HL-60 (cell line): ENCODE results near the gene SCUBE1.

Source experiments
- DNase-seq, 2 experiments: peaks; one replicate each; pipeline ENCODE4 v3.0.0-alpha.2; 2010 to 2020; ENCODE audit warnings: low read depth in 1 of 2, low spot score in 1 of 2
- H3K27ac ChIP-seq: fragments of 250-450 bp; sonication (Bioruptor Pico); replicated peaks from 2 replicates; pipeline ENCODE4 v1.5.1; 2020; ENCODE audit warnings: mild to moderate bottlenecking, moderate library complexity
- H3K27me3 ChIP-seq: fragments of 250-450 bp; sonication (Bioruptor Pico); 2 replicates; pipeline ENCODE4 v1.5.1; 2021; ENCODE audit warnings: mild to moderate bottlenecking, moderate library complexity; ENCODE audit not compliant: insufficient read depth, poor library complexity, severe bottlenecking
- H3K4me3 ChIP-seq: replicated peaks from 2 replicates; pipeline ENCODE4 v1.5.1; 2011; ENCODE audit warnings: mild to moderate bottlenecking, control low read depth, low read length; ENCODE audit not compliant: insufficient read depth
- CTCF ChIP-seq: IDR thresholded peaks from one replicate; pipeline ENCODE4 v1.5.1; 2011; ENCODE audit warnings: low read length, control low read depth, inconsistent platforms; ENCODE audit not compliant: insufficient read depth
- GABPA ChIP-seq: IDR thresholded peaks from 2 replicates; pipeline ENCODE4 v1.6.1; 2012; ENCODE audit warnings: low read depth
- POLR2AphosphoS5 ChIP-seq: IDR thresholded peaks from 2 replicates; pipeline ENCODE4 v1.6.1; 2012; ENCODE audit warnings: low read depth
- REST ChIP-seq: IDR thresholded peaks from 2 replicates; pipeline ENCODE4 v1.6.1; 2012; ENCODE audit warnings: low read depth; ENCODE audit not compliant: insufficient replicate concordance
- SPI1 ChIP-seq: IDR thresholded peaks from 2 replicates; pipeline ENCODE4 v1.6.1; 2012; ENCODE audit warnings: low read depth, mild to moderate bottlenecking, borderline replicate concordance

SCUBE1 gene

GRCh38 chr22:43330178-43331068 lies 12.7 kb downstream of the SCUBE1 start:
- no peak overlapping the region for H3K4me3 ChIP-seq
- H3K27me3 ChIP-seq: no peaks in the 10 kb centered on the region
- TF ChIP-seq CTCF: no peak
- TF ChIP-seq POLR2AphosphoS5: no peak
- no peak for TF ChIP-seq GABPA
- TF ChIP-seq REST: no peak
- no peak for TF ChIP-seq SPI1
- H3K27ac ChIP-seq: no peak overlapping the region
- no peak for DNase-seq

DNA sequence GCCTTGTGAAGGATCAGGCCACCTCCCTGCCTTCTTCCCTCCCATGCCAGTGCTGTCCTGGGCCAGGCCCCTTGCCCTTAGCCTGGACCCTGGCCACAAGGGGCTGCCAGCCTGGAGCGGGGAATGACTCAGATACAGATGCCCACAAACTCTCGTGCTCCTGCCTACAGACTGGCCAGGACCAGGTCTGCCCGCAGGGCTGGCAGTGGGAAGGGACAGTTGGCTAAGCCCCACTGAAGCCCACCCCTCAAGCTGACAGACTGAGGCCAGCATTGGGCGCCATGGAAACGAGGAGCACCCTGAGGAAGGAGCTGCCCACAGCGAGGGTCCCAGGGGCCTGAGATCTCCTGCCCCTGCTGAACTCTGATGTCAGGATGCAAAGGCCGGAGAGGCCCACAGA lies 14.1 kb downstream of the SCUBE1 start:
- Histone ChIP-seq H3K27ac (no peak overlapping the region), H3K27me3 (no peaks in the 10 kb centered on the region), H3K4me3 (no peak overlapping the region)
- TF ChIP-seq CTCF: no peak
- no peak for TF ChIP-seq SPI1
- DNase-seq: no peak

DNA sequence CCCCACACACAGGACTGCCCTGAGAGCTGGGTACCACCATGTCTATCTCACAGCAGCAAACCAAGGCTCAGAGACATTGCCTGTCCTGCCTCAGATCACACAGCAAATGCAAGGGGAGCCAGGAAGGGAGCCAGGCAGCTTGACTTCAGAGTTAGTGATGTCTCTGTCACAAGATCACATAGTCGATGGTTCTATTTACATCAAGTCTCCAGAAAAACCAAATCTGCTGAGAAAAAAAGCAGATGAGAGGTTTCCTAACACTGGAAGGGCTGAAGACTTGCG lies 16.1 kb downstream of the SCUBE1 start:
- H3K27me3 ChIP-seq: no peaks in the 10 kb centered on the region
- no peak overlapping the region for H3K27ac ChIP-seq
- H3K4me3 ChIP-seq: no peak overlapping the region
- DNase-seq: no peak
- TF ChIP-seq SPI1 (no peak), POLR2AphosphoS5 (no peak), REST (no peak), CTCF (no peak), GABPA (no peak)
